Prostate gland (tissue), 2 donors: ENCODE results near the gene ACTN1. TPM values are rescaled to one million over a fixed set of nuclear protein-coding genes. Genes with fewer than 3 reads are reported as not detected.
"Not testable (repeated sequence)": the region's sequence is repeated elsewhere in the genome, so short reads cannot be mapped to it uniquely, and the experiment has no call there.

Experiments
- DNase-seq: peaks from one replicate; pipeline ENCODE4 v3.0.0-alpha.2; 2019; ENCODE audit warnings: low spot score
- H3K27ac ChIP-seq, 2 donors: fragments of 200-600 bp; sonication (generic); 2 replicates each; pipeline ENCODE4 v1.5.1; 2017 to 2019
- H3K27me3 ChIP-seq: fragments of 200-600 bp; sonication (generic); replicated peaks from 2 replicates; pipeline ENCODE4 v1.5.1; 2019; ENCODE audit not compliant: insufficient read depth
- H3K36me3 ChIP-seq, 2 donors: fragments of 200-600 bp; sonication (generic); 1 replicate in 1 of 2; 2 replicates in 1 of 2; pipeline versions ENCODE4 v1.5.1 to v1.8.1; 2017 to 2019
- H3K4me1 ChIP-seq: fragments of 200-600 bp; sonication (generic); replicated peaks from 2 replicates; pipeline ENCODE4 v1.5.1; 2019
- H3K4me3 ChIP-seq, 2 donors: fragments of 200-600 bp; sonication (generic); 2 replicates each; pipeline ENCODE4 v1.5.1; 2017 to 2019
- H3K9me3 ChIP-seq: fragments of 200-600 bp; sonication (generic); 2 replicates; pipeline ENCODE4 v1.5.1; 2017
- POLR2A ChIP-seq: fragments of 450-650 bp; IDR thresholded peaks from one replicate; pipeline ENCODE4 v1.6.1; 2016; ENCODE audit warnings: antibody characterized with exemption, mild to moderate bottlenecking
- POLR2AphosphoS5 ChIP-seq: sonication (generic); formaldehyde crosslinking; IDR thresholded peaks from one replicate; pipeline ENCODE4 v1.6.1; 2017; ENCODE audit warnings: antibody characterized with exemption
- WGBS: methylation state at CpG from one replicate; pipeline ENCODE4 v1.1.5; 2018; 5-methylcytosine and 5-hydroxymethylcytosine counted together
- intact Hi-C: fragments of 100-400 bp; cut with DNase I; formaldehyde crosslinking; loops from one replicate; pipeline ENCODE4 v1.14.2; 2022
- total RNA-seq, 2 donors: library from RNA; depleted of rRNA; stranded (reverse); fragments of >200 nt; gene quantifications; one replicate each; pipeline ENCODE4 v1.1.0, GENCODE V29; 2016
- TF ChIP-seq, protein P1 (sequence below), 4 experiments: fragments of 200-600 bp in 2 of 4; fragments of 450-650 bp in 2 of 4; sonication (generic) in 2 of 4; IDR thresholded peaks; 1 replicate in 3 of 4; 2 replicates in 1 of 4; pipeline ENCODE4 v1.5.1; 2016 to 2019; ENCODE audit warnings: antibody characterized with exemption in 4 of 4, mild to moderate bottlenecking in 2 of 4, moderate library complexity in 2 of 4

The ACTN1 gene
- total RNA-seq: 100 to 1,000 TPM; 197 to 240 TPM

DNA sequence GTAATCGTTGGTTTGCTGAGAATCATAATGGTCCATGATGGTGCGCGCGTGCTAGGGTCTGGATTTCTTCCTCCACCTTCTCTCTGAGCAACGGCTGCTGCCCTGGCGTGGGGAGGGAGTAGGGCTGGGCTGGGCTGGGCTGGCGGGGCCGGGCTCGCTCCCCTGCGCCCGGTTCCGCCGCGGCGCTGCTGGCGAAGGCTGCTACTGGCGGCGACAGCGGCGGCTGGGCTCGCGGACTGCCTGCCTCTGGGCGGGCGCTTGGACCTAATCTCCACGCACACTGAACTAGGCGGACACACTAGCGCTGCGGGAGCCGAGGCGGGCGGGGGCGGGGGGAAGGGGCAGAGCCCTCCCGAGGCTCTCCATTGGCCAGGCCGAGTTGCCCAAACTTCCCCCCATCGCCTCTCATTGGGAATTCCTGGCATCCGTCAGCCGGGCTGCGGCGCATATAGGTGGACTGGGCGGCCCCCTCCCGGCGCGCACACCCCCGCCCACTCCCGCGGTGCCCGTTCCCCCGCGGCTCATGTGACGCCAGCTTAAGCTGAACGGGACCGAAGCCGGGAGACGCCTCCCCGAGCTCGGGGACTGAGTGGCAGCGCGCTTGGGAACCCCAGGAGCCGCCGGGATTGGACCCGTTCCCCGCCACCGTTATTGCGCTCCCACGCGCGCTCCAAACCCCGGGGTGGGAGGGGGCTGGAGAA lies at the start of gene ACTN1:
TSS of gene ACTN1 (minus strand) at position 282 of the 701 bp plus-strand sequence. CDS start at position 36, 246 bp downstream.
- Histone ChIP-seq H3K4me3 (peak within 1 kb of the TSS; percentile 97 to 99), H3K27me3 (no peaks in the 10 kb centered on the region), H3K4me1 (peaks cover 6% of the 10 kb centered on the region), H3K9me3 (no peaks in the 10 kb centered on the region), H3K36me3 (no peaks in the 10 kb centered on the region), H3K27ac (peak within 1 kb of the TSS; percentile 99)
- TF ChIP-seq, protein P1, sequence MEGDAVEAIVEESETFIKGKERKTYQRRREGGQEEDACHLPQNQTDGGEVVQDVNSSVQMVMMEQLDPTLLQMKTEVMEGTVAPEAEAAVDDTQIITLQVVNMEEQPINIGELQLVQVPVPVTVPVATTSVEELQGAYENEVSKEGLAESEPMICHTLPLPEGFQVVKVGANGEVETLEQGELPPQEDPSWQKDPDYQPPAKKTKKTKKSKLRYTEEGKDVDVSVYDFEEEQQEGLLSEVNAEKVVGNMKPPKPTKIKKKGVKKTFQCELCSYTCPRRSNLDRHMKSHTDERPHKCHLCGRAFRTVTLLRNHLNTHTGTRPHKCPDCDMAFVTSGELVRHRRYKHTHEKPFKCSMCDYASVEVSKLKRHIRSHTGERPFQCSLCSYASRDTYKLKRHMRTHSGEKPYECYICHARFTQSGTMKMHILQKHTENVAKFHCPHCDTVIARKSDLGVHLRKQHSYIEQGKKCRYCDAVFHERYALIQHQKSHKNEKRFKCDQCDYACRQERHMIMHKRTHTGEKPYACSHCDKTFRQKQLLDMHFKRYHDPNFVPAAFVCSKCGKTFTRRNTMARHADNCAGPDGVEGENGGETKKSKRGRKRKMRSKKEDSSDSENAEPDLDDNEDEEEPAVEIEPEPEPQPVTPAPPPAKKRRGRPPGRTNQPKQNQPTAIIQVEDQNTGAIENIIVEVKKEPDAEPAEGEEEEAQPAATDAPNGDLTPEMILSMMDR (IDR thresholded peaks at IDR 0.05): peak in 2 of 4 experiments; percentile 1 to 36
- peak; percentile 81 for TF ChIP-seq POLR2A
- TF ChIP-seq POLR2AphosphoS5: peak; percentile 94
- intact Hi-C loops: loop anchor here (5.0 kb wide), 3 partner anchors 37 to 108 kb away; no protein-coding TSS in a partner anchor
- DNase-seq: peak; percentile 97
- 0% methylated on average over 39 of the region's 68 CpGs for whole genome bisulfite sequencing

DNA sequence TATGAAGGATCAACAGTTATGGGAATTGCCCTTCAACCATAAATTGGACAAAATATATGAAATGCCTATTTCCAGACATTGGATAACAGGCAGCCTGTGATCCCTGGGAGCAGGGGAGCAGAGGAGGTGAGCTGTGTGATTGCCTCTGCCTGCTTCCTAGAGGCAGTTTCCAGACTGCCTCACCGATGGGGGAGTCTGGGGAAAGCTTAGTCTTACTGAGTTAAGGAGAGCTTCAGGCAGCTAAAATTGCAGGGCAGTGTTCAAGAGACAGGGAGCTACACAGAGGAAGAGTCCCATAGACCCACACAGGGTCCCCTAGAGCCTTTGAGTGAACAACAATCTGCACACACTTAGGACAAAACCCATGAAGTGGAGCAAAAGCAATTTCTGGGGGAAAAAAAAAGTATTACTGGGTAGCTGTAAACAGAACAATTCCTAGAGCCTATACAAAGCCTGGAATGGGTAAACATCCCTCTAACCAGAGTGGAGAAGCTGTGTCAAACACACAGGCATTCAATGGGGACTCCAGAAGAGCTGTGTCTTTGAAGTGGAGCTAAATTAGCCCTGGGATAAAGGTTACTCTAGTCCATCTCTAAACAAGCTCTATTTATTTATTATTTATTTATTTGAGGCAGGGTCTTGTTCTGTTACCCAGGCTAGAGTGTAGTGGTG lies 48.3 kb upstream of the ACTN1 start:
- WGBS: 14% methylated on average over 1 of the region's 1 CpG

DNA sequence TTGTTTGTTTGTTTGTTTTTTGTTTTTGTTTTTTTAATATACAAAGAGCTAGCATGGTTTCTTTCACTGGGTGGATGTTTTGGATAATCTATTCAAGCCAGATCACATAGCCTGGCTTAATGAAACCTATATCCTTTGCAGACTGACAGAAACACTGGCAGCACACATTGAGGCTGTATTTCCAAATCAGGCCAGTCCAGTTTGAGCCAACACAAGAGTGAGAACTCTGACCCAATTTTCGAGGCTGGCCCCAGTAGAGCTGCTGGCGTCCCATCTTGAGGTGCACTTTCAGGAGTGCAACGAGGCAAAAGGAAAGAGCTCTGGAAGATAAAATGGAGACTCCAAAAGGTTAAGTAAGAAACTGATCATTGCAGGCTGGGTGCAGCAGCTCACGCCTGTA lies 43.9 kb upstream of the ACTN1 start:
- Histone ChIP-seq H3K27ac (no peak overlapping the region), H3K27me3 (no peaks in the 10 kb centered on the region), H3K4me3 (no peak overlapping the region), H3K36me3 (no peaks in the 10 kb centered on the region), H3K4me1 (no peaks in the 10 kb centered on the region), H3K9me3 (no peaks in the 10 kb centered on the region)
- intact Hi-C loops: no loop called here
- DNase-seq: no peak
- TF ChIP-seq, protein P1 (IDR thresholded peaks at IDR 0.05): no peak
- TF ChIP-seq POLR2A: no peak
- WGBS: 95% methylated on average over 4 of the region's 4 CpGs

More for the DNA sequence above, 48.3 kb upstream of the ACTN1 start:
- H3K27ac ChIP-seq: no peak overlapping the region
- intact Hi-C loops: no loop called here
- no peaks in the 10 kb centered on the region for H3K36me3 ChIP-seq
- TF ChIP-seq POLR2AphosphoS5: no peak
- TF ChIP-seq POLR2A: no peak
- TF ChIP-seq, protein P1 (IDR thresholded peaks at IDR 0.05): no peak
- DNase-seq: no peak
- no peak overlapping the region for H3K4me3 ChIP-seq
- H3K9me3 ChIP-seq: no peaks in the 10 kb centered on the region
- H3K4me1 ChIP-seq: no peaks in the 10 kb centered on the region
- H3K27me3 ChIP-seq: no peaks in the 10 kb centered on the region

DNA sequence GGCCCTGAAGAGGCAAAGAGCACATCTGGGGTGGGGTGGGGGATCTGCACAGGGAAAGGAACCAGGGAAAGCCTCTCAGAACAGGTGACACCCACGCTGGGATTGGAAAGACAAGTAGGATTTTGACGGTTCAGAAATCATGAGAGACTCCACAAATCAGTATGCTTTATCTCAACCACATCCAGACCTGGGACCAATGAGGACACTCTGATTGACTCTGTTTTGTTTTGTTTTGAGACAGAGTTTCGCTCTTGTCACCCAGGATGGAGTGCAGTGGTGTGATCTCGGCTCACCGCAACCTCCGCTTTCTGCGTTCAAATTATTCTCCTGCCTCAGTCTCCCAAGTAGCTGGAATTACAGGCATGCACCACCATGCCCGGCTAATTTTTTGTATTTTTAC lies 43.0 kb upstream of the ACTN1 start:
- intact Hi-C loops, H3K4me1 ChIP-seq, DNase-seq, H3K27ac ChIP-seq, H3K4me3 ChIP-seq, H3K36me3 ChIP-seq, H3K9me3 ChIP-seq, H3K27me3 ChIP-seq: not testable (repeated sequence)
- 75% methylated on average over 8 of the region's 8 CpGs for WGBS

DNA sequence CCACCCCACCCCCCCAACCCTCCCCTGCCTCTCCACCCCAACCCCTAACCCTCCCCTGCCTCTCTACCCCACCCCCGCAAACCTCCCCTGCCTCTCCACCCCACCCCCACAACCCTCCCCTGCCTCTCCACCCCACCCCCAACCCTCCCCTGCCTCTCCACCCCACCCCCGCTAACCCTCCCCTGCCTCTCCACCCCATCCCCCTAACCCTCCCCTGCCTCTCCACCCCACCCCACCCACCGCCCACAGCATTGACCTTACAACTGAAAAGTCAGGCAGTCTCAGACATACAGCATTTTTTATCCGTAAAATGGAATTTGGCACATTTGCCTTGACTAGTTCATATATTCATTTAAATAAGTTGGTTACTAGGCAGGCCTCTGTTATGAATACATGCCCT lies 38.6 kb upstream of the ACTN1 start:
- H3K9me3 ChIP-seq: no peaks in the 10 kb centered on the region
- no peaks in the 10 kb centered on the region for H3K27me3 ChIP-seq
- H3K36me3 ChIP-seq: no peaks in the 10 kb centered on the region
- intact Hi-C loops: no loop called here
- no peaks in the 10 kb centered on the region for H3K4me1 ChIP-seq
- no peak overlapping the region for H3K4me3 ChIP-seq
- TF ChIP-seq POLR2AphosphoS5 (no peak), POLR2A (no peak)
- TF ChIP-seq, protein P1 (IDR thresholded peaks at IDR 0.05): no peak
- 70% methylated on average over 2 of the region's 4 CpGs for WGBS
- no peak for DNase-seq
- no peak overlapping the region for H3K27ac ChIP-seq
